SK-N-DZ (cell line): ENCODE results near the gene YKT6.

ENCODE experiments used
- DNase-seq: peaks from one replicate; pipeline ENCODE4 v3.0.0-alpha.2; 2015; ENCODE audit warnings: low spot score

Gene YKT6

GRCh38 chr7:44232901-44233715 is 32.3 kb downstream of the YKT6 start:
- DNase-seq = no peak

DNA sequence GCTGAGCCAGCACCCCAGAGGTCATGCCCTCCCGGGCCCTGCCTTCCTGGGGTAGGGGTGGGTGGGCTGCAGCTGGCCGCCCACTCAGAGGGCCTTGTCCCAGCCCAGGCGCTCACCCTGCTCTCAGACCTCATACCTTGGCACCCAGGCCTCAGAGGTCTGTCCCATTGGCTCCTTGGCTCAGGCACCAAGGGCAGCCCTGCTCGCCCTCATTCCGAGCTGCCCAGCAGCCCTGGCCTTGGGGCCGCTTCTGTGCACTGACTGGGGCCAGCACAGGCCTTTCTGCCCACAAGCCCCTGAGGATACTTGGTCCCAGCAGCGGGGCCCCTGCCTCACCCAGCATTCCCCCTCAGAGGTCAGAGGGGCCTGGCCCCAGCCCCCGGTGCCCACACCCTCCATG is 34.3 kb downstream of the YKT6 start:
- no peak for DNase-seq

GRCh38 chr7:44235582-44236332 is 35.0 kb downstream of the YKT6 start:
- no peak for DNase-seq

GRCh38 chr7:44236333-44236728 is 35.6 kb downstream of the YKT6 start:
- DNase-seq = no peak

GRCh38 chr7:44237696-44238095 is 36.9 kb downstream of the YKT6 start:
- DNase-seq = no peak

DNA sequence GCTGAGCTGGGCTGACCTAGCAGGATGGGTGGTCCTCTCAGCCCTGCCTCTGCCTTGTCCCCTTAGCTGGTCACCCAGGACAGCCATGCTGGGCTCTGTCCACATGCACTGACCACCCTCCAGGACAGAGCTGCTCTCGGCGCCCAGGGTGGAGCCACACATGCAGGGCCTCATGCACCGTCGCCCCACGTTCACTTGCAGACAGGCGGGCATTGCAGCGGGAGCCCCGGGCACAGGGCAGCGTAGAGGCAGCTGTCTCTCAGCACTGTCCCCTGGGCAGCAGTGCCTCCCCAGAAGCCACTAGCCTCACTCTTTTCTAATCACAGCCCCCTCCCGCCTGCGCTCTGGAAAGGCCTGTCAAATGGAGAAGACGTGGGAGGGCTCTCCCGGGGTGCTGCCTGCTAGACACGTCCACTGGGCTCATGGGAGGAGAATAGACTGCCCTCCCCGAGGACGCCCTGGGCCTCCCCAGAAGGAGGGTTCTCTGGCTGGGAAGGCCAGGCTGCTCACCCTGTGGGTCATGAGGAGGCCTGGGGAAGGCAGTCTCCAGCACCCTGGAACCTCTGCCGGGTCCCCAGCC is 37.4 kb downstream of the YKT6 start:
- no peak for DNase-seq

DNA sequence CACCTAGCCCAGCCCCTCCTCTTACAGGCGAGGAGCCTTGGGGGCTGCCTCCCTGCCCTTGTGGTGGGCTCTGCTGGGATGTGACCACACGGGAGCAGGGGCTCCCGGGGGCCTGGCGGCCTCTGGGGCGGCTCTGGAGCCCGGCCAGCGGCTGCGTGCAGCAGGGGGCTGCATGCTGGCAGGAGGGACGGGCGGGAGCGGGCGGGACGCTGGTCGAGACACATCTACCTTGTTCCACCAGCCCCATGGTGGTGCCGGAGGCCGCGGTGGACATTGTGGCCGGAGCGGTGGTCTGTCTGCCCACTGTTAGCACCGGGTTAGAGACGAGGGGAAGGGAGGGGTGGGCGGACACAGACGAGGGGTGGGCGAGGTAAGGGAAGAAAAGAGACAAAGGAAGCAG is 38.6 kb downstream of the YKT6 start:
- DNase-seq = no peak

DNA sequence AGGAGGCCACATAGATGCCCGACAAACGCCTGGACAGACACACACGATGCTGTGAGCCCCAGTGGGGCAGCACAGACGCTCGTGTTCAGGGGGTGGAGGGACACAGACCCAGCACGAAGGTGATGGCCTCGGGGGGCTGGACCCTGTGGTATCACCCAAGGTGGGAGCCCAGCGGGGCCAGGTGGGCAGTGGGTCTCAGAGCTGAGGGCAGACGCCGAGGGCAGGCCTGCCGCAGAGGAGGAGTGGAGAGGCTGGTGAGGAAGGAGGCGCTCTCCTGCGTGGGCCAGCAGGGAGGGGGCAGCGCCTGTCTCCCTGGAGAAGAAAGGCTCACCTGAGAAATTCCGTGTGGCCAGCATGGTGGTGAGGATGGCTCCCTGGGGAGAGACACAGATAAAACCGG is 39.6 kb downstream of the YKT6 start:
- no peak for DNase-seq

- DNase-seq = peak; percentile 84
These were observed 40.3 kb downstream of the YKT6 start for GRCh38 chr7:44240983-44241510.

DNA sequence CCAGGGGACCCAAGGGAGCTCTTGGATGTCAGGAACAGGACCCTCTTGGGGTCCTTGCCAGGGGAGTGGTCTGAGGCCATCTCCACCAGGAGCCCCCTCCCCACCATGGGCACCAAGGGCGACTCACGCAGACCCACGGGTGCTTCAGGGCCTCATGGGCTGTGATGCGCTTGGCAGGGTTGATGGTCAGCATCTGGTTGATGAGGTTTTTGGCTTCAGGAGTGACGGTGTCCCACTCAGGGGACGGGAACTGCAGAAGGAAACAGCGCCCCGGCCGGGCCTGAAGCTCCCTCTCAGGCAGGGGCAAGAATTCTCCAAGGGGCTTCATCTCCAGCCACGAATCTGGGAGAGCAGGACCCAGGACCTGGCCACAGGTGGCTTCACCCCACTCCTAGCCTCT is 41.3 kb downstream of the YKT6 start:
- no peak for DNase-seq

DNA sequence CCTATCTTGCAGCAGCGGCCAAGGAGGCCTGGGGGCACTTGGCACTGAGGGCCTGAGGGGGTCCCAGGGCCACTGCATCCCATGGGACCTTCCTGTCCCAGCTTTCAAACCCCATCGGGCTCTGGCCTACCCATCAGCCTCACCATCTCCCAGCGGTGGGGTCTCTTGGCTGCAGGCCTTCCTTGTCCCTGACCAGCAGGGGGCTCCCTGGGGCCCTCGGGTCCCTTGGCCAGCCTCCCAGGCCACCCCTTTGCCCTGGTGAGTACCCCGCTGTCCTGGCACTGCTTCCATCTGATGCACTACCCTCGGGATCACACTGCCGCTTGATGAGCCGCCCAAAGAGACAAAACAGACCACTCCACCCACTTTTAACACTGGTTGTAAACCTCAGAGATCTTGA is 43.5 kb downstream of the YKT6 start:
- no peak for DNase-seq

DNA sequence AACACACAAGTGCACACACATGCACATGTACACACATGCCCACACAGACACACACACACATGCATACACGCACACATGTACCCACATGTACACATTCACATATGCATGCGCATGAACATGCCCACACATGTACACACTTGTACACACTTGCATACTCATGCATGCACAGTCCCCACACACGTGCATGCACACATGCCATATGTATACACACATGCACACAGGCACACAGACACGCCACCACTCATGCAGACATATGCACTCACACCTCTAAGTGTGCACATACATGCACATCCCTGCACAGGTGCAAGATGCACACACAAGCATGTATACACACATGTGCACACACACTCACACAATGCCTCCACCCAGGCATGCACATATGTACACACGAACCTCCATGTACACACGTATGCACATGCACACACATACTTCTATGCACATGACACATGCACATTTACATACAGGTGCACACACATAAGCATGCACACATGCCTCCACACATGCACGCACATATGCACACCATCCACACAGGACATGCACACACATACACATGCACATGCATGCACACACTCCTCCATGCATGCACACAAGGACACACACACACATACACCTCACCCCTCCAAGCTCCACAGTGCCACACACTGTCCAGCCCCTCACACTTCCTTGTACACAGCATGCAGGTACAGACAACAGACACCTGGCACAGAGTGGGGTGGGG is 45.8 kb downstream of the YKT6 start:
- DNase-seq = no peak

DNA sequence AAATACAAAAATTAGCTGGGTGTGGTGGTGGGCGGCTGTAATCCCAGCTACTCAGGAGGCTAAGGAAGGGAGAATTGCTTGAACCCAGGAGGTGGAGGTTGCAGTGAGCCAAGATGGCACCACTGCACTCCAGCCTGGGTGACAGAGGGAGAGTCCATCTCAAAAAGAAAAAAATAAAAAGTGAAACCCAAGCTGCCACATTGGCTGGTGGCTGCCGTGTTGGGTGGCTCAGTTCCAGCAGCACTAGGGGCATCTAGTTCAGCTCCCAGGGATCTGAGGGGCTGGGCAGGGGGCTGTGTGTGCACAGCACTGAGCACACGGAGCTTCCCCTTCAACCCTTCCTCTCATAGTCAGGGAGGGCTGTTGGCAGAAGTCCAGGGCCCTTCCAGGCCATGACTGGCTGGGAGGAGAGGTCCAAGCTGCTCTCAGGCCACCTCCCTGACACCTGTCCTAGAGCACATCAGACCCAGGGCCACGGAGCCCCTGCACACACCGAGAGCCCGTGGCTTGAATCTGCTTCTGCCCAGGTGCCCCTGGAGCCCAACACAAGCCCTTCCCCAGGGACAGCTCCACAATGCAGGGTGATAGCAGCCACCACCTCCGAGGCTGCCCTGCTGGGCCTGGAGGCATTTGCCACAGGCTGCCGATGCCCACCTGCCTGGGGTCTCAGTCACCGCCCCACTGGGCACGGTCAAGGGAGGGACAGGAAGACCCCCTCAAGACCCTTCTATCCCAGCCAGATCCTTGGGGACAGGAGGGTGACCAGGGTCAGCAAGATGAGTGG is 47.3 kb downstream of the YKT6 start:
- no peak for DNase-seq

DNA sequence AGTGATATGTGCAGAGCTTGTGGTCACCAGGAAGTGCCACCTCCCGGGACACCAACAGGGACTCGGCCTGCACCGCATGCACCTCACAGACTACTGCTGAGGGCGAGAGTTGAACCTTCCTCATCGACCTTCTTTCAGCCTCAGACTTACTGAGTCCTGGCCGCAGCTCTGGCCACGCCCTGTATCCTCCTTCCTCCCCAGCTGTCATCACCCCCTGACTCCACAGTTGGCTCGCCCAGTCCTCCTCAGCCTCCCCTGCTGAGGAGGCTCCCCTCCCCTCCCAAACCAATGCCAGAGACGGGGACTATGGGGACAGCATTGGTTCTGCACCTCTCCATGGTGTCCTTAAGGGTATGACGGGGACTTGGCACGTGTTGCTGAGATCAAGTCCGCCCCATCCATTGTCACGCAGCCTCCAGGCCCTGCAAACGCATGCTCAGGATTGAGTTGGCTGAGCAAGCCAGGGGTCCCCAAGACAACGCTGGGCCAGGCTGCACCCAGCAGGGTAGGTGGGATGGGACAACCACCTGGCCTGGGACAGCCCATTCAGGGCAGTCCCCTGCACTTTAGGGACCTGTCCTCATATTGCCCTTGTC is 49.0 kb downstream of the YKT6 start:
- DNase-seq = no peak

DNA sequence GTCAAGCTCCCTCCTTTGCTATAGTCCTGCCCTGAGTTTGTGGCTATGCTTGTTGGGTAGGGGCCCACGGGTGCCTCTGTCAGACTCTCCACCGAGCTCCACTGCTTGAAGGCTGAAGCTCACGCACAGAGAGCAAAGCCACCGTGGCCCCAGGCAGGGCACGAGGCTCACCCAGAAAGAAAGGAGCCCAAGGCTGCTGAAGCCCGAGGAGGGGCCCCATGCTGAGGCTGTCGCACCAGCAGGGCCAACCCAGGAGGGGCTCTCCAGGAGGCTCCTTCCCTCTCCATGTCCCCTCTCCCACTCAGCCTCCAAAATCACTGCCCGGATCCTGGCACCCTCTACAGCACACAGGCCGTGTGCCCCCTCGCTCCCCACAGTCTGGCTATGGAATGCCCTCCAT is 50.5 kb downstream of the YKT6 start:
- DNase-seq = no peak

DNA sequence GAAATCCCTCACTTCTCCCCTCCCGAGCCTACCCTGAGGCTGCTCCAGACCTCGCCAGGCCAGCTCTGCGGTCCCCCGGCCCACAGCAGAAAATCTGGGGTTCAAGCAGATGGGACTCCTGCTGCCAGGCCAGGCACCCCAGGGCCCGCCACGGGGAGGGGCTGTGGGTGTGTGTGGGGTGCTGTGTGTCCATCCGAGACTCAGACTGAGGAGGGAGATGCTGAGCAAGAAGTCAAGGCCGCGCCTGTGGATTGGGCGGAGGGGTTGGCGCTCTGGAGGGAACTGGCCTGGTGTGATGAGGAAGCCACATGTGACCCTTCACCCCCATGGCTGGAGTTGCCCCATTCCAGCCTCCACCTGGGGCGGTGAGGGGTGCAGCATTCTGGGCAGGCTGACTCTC is 51.1 kb downstream of the YKT6 start:
- DNase-seq = no peak

- no peak for DNase-seq
These were observed 55.7 kb downstream of the YKT6 start for GRCh38 chr7:44256459-44256858.

- no peak for DNase-seq
These were observed 56.4 kb downstream of the YKT6 start for GRCh38 chr7:44257213-44257612.

DNA sequence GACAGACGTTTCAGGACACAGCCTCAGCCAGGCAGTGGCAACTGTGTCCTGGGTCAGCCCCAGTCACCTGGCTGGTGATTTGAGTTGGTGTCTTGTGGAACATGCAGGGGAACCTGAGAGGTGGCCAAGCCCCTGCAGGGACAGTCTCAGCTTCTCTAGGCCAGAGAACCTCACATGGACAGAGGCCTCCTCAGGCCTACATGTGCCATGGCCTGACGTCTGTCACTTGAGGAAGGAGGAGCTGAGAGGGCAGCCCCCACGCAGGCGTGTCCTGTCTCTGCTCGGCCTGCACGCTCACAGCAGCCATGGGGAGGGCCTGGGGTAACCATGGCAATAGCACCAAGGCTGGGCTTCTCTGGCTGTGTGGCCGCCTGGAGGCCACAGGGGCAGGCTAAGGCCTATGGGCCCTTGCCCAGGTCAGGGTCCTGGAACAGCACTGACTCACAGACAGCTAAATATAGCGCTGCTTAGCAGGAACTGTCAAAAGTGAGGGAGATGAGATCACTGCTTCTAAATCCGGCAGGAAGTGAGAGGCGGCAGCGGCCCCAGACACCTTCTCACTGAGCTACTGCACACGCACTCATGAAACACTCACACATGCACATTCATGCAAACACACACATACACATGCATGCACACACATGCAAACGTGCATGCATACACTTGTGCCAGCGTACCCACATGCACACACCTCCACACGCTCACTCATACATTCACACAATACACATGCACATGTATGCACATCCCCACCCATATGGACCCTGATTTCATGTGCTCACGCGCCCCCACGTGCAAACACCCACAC is 57.0 kb downstream of the YKT6 start:
- peak; percentile 60 for DNase-seq

GRCh38 chr7:44258423-44258760 is 57.6 kb downstream of the YKT6 start:
- DNase-seq = no peak
